ENCODE measurements around the gene COL26A1. TPM values are rescaled to one million over a fixed set of nuclear protein-coding genes. Genes with fewer than 3 reads are reported as not detected.

The COL26A1 gene
- polyA plus RNA-seq, 1 experiment, result 0.48 TPM

DNA sequence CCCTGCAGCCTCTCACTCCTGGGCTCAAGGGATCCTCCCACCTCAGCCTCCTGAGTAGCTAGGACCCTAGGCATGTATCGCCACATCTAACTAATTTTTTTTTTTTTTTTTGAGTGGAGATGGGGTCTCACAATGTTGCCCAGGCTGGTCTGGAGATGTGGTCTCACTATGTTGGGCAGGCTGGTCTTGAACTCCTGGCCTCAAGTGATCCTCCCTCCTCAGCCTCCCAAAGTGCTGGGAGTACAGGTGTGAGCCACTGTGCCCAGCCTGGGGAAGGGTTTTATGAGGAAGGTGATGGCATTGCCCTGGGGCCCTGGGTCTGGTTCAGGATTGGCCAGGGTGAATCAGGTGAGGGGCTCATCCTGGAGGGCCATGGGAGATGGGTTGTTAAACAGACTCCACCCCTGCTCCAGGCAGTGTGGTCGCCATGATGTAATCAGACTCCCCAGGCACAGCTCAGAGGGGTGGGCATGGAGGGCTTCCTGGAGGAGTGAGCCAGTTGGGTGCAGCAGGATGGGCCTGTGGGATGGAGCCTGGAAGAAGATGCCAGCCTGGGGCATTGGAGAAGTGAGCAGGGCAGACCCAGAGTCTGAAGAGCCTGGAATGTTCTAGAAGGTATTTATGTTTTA is 183.7 kb downstream of the COL26A1 start:
- H3K27me3 ChIP-seq (ENCODE audit: control insufficient read depth, insufficient read depth, low read length), result peaks cover under 1% of the 10 kb centered on the region; the same call in 1 of the 2 replicates
- no peak for DNase-seq (ENCODE audit: low read depth)
- ChIA-PET POLR2A (no interaction called here), CTCF (interaction anchor here (0.9 kb wide), 1 partner anchor 268 kb away, joined by 3 read pairs; no protein-coding TSS in a partner anchor)
- no peaks in the 10 kb centered on the region for H3K36me3 ChIP-seq (ENCODE audit: control insufficient read depth, insufficient read depth, low read length)
- no peak for TF ChIP-seq CTCF (IDR thresholded peaks at IDR 0.05; ENCODE audit: insufficient read depth, low read depth, low read length)
- no peak overlapping the region for H3K4me3 ChIP-seq (ENCODE audit: low read depth, low read length)

DNA sequence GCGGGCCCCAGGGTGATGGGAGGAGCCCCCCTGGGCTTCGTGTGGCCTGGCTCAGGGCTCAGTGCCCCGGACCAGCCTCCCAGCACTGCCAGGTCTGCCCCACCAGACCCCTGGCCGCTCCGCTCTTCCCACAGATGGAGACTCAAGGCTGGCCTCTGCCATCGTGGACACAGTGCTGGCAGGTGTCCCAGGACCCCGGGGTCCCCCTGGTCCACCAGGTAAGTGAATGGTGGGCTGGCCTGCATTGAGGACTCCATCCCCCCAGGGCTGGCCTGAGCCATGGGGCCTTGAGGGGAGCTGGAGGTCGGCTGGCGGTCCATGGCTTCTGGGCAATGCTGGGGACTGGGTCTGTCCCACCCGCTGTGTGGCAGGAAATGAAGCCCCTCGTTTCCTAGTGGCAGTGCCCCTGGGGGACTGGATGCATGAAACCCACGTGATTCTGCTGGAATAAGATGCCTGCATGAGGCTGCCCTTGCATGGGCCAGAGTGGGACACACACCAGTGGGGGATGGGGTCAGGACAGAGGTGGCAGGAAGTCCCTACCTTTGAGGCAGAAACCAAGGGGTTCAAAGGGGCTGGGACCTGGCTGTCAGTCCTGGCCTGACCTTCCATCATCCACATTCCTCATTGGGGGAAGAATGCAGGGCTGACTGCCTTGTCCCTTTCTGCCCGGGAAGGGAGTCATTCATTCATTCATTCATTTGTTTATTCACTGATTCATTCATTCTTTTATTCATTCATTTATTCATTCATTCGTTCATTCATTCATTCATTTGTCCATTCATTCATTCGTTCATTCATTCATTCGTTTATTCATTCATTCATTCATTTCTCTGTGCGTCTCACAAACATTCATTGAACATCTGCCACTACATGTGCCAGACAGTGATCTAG is 184.6 kb downstream of the COL26A1 start:
- H3K27me3 ChIP-seq (ENCODE audit: control insufficient read depth, insufficient read depth, low read length), result no peaks in the 10 kb centered on the region; the same call in 1 of the 2 replicates
- CTCF ChIA-PET, result interaction anchor here (0.7 to 1.0 kb wide), 3 partner anchors 9 to 724 kb away, joined by 3 read pairs; no protein-coding TSS in a partner anchor
- DNase-seq (ENCODE audit: low read depth), result no peak
- no peak overlapping the region for H3K4me3 ChIP-seq (ENCODE audit: low read depth, low read length)
- no peak for TF ChIP-seq CTCF (IDR thresholded peaks at IDR 0.05; ENCODE audit: insufficient read depth, low read depth, low read length)
- POLR2A ChIA-PET, result no interaction called here
- H3K36me3 ChIP-seq (ENCODE audit: control insufficient read depth, insufficient read depth, low read length), result no peaks in the 10 kb centered on the region

DNA sequence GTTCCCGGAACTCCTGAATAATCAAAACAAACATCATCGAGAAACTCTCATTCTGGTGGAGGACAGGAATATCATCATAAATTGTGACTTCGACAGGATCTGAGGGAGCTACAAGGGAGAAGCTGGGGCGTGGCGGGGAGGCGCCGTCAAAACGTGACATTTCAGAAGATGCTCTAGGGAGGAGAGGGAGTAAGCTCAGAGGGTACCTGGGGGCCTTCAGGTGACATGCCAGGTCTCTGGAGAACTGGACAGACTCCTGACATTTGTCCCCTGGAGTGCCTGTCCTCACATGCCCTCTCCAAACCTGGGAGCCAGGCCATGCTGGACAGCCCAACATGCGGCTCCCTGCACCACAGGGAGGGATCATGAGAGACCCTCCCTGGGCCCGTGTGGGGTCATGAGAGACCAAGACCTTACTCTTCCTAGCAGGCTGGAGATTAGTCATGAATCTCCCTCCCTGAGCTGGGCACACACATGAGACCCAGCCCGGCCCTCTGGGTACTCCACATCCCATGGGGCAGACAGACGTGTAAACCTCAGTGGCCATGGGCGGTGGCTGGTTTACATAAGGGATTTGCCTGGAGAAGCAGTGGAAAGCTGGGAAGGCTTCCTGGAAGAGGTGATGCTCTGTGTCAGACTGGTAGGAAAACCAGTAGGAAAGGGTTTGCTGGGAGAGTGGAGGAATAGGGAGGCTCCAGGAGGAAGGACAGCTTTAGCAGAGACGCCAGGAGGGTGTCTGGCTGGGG is 185.4 kb downstream of the COL26A1 start:
- ChIA-PET CTCF (interaction anchor here (0.7 to 1.0 kb wide), 2 partner anchors 10 to 723 kb away, joined by 3 read pairs; no protein-coding TSS in a partner anchor), POLR2A (no interaction called here)
- no peak overlapping the region for H3K4me3 ChIP-seq (ENCODE audit: low read depth, low read length)
- H3K36me3 ChIP-seq (ENCODE audit: control insufficient read depth, insufficient read depth, low read length), result no peaks in the 10 kb centered on the region
- no peak for TF ChIP-seq CTCF (IDR thresholded peaks at IDR 0.05; ENCODE audit: insufficient read depth, low read depth, low read length)
- DNase-seq (ENCODE audit: low read depth), result no peak
- H3K27me3 ChIP-seq (ENCODE audit: control insufficient read depth, insufficient read depth, low read length), result no peaks in the 10 kb centered on the region; the same call in 1 of the 2 replicates

- H3K36me3 ChIP-seq (ENCODE audit: control insufficient read depth, insufficient read depth, low read length), result no peaks in the 10 kb centered on the region
- no peak for TF ChIP-seq CTCF (IDR thresholded peaks at IDR 0.05; ENCODE audit: insufficient read depth, low read depth, low read length)
- no peaks in the 10 kb centered on the region; the same call in 1 of the 2 replicates for H3K27me3 ChIP-seq (ENCODE audit: control insufficient read depth, insufficient read depth, low read length)
- ChIA-PET CTCF (interaction anchor here (0.9 to 1.8 kb wide), 3 partner anchors 11 to 723 kb away, joined by 3 to 4 read pairs (median 3); no protein-coding TSS in a partner anchor), POLR2A (no interaction called here)
- no peak for DNase-seq (ENCODE audit: low read depth)
- H3K4me3 ChIP-seq (ENCODE audit: low read depth, low read length), result no peak overlapping the region
These were observed 187.1 kb downstream of the COL26A1 start for GRCh38 chr7:101549734-101550133.

All from BJ (cell line).